IPS-18c (cell line): Measurements from ENCODE around the gene JMJD1C.
"Not testable (repeated sequence)": the region's sequence is repeated elsewhere in the genome, so short reads cannot be mapped to it uniquely, and the experiment has no call there.

Experiments
- H3K4me3 ChIP-seq: 2 replicates; pipeline ENCODE4 v1.7.0; 2013; ENCODE audit warnings: low read depth, mild to moderate bottlenecking, low read length, moderate library complexity; ENCODE audit not compliant: insufficient read depth
- H3K9me3 ChIP-seq: one replicate; pipeline ENCODE4 v1.6.1; 2013; ENCODE audit warnings: mild to moderate bottlenecking, low read length, moderate library complexity; ENCODE audit not compliant: control insufficient read depth, insufficient read depth

JMJD1C gene

GRCh38 chr10:63241841-63242281, 223.9 kb downstream of the JMJD1C start:
- H3K9me3 ChIP-seq: no peaks in the 10 kb centered on the region
- H3K4me3 ChIP-seq: no peak overlapping the region

- no peak overlapping the region for H3K4me3 ChIP-seq
Observed at GRCh38 chr10:63240807-63241206, 225.0 kb downstream of the JMJD1C start.

GRCh38 chr10:63238501-63238900, 227.3 kb downstream of the JMJD1C start:
- Histone ChIP-seq H3K9me3 (no peaks in the 10 kb centered on the region), H3K4me3 (no peak overlapping the region)

More at GRCh38 chr10:63240807-63241206, 225.0 kb downstream of the JMJD1C start:
- no peaks in the 10 kb centered on the region for H3K9me3 ChIP-seq

GRCh38 chr10:63237396-63237795, 228.4 kb downstream of the JMJD1C start:
- H3K4me3 ChIP-seq: no peak overlapping the region

GRCh38 chr10:63236113-63236935, 229.5 kb downstream of the JMJD1C start:
- Histone ChIP-seq H3K4me3 (no peak overlapping the region), H3K9me3 (no peaks in the 10 kb centered on the region)

More at GRCh38 chr10:63237396-63237795, 228.4 kb downstream of the JMJD1C start:
- H3K9me3 ChIP-seq: no peaks in the 10 kb centered on the region

- not testable (repeated sequence) for H3K9me3 ChIP-seq, H3K4me3 ChIP-seq
Observed at GRCh38 chr10:63235136-63235535, 230.6 kb downstream of the JMJD1C start.

GRCh38 chr10:63229161-63229560, 236.6 kb downstream of the JMJD1C start:
- H3K9me3 ChIP-seq: no peaks in the 10 kb centered on the region

GRCh38 chr10:63228237-63228636, 237.5 kb downstream of the JMJD1C start:
- H3K4me3 ChIP-seq: no peak overlapping the region
- H3K9me3 ChIP-seq: no peaks in the 10 kb centered on the region

More at GRCh38 chr10:63229161-63229560, 236.6 kb downstream of the JMJD1C start:
- H3K4me3 ChIP-seq: no peak overlapping the region

GRCh38 chr10:63227207-63227895, 238.4 kb downstream of the JMJD1C start:
- Histone ChIP-seq H3K4me3 (no peak overlapping the region), H3K9me3 (no peaks in the 10 kb centered on the region)

GRCh38 chr10:63224241-63224640, 241.5 kb downstream of the JMJD1C start:
- H3K4me3 ChIP-seq: no peak overlapping the region
- no peaks in the 10 kb centered on the region for H3K9me3 ChIP-seq

GRCh38 chr10:63221950-63222349, 243.8 kb downstream of the JMJD1C start:
- Histone ChIP-seq H3K4me3 (no peak overlapping the region), H3K9me3 (no peaks in the 10 kb centered on the region)

- H3K4me3 ChIP-seq: no peak overlapping the region
- H3K9me3 ChIP-seq: no peaks in the 10 kb centered on the region
Observed at GRCh38 chr10:63219749-63220148, 246.0 kb downstream of the JMJD1C start.

- H3K4me3 ChIP-seq: no peak overlapping the region
- H3K9me3 ChIP-seq: no peaks in the 10 kb centered on the region
Observed at GRCh38 chr10:63217120-63217605, 248.6 kb downstream of the JMJD1C start.

- H3K9me3 ChIP-seq: no peaks in the 10 kb centered on the region
- H3K4me3 ChIP-seq: no peak overlapping the region
Observed at GRCh38 chr10:63214571-63214970, 251.2 kb downstream of the JMJD1C start.

- Histone ChIP-seq H3K9me3 (no peaks in the 10 kb centered on the region), H3K4me3 (no peak overlapping the region)
Observed at GRCh38 chr10:63213489-63213888, 252.3 kb downstream of the JMJD1C start.

- H3K9me3 ChIP-seq: no peaks in the 10 kb centered on the region
- no peak overlapping the region for H3K4me3 ChIP-seq
Observed at GRCh38 chr10:63210611-63211196, 255.1 kb downstream of the JMJD1C start.

- Histone ChIP-seq H3K4me3 (no peak overlapping the region), H3K9me3 (no peaks in the 10 kb centered on the region)
Observed at GRCh38 chr10:63209705-63210104, 256.1 kb downstream of the JMJD1C start.

- H3K4me3 ChIP-seq: no peak overlapping the region
- no peaks in the 10 kb centered on the region for H3K9me3 ChIP-seq
Observed at GRCh38 chr10:63208986-63209385, 256.8 kb downstream of the JMJD1C start.
